ENCODE results near the gene PITPNC1.
A peak's percentile ranks its signal among the peaks of the same experiment; 100 is the strongest.
"Not testable (repeated sequence)": the region's sequence is repeated elsewhere in the genome, so short reads cannot be mapped to it uniquely, and the experiment has no call there.

The PITPNC1 gene

GRCh38 chr17:67594115-67594880 is 217.2 kb downstream of the PITPNC1 start:
- no peak for DNase-seq

- no peak for DNase-seq
These were observed 223.3 kb downstream of the PITPNC1 start for GRCh38 chr17:67600408-67600807.

GRCh38 chr17:67601897-67602296 is 224.8 kb downstream of the PITPNC1 start:
- DNase-seq, result no peak

GRCh38 chr17:67602444-67602843 is 225.4 kb downstream of the PITPNC1 start:
- DNase-seq, result no peak

GRCh38 chr17:67602974-67603373 is 225.9 kb downstream of the PITPNC1 start:
- peak; percentile 66 for DNase-seq

GRCh38 chr17:67605256-67605912 is 228.3 kb downstream of the PITPNC1 start:
- DNase-seq, result no peak

DNA sequence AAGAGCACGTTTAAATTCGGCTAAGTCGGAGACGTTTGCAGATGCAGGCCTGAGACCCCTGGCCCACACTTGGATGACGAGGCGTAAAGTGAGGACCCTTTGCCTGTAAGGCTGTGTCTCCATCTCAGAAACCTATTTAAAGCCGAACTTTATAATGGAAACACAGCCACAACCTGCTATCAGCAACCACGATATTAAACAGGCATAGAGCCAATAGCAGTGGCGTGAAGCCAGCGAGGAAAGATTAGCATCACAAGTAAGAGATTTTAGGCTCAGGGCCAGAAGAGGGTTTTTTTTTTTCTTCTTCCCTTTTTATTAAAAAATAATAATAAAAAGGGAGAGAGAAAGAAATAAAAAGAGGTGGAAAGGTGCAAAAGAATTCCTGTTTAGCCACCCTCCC is 229.4 kb downstream of the PITPNC1 start:
- no peak for DNase-seq

DNA sequence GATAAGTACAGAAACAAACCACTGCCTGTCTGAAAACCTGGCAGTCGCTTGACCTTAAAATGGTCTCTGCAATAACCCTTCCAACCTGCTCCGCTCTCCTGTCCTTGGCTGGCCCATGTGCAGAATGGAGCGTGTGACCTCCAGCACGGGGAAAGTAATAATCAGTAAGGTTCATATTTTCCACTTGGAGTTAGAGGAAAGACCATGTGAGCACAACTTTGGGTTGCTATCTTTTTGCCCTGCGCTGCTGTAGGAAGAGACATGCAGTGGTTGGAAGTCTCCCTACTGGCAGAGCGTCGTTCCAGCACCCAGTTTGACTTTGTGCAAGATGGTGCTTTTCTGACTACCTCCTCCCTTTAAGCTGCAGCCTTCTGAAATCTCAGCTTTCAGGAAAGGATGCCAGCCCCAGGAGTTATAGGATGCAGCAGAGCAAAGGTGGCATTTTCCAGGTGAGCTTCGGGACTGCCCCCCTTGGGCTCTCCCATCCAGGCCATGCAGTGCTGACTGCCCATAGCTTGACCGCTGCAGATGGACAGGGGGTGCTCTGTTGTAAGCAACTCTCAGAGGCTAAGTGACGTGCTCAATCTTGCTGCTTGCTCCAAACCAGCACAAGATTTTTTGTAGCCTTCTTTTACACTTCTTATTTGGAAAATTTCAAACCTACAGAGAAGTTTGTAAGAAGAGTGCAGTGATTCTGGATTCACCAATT is 230.0 kb downstream of the PITPNC1 start:
- DNase-seq, result no peak

DNA sequence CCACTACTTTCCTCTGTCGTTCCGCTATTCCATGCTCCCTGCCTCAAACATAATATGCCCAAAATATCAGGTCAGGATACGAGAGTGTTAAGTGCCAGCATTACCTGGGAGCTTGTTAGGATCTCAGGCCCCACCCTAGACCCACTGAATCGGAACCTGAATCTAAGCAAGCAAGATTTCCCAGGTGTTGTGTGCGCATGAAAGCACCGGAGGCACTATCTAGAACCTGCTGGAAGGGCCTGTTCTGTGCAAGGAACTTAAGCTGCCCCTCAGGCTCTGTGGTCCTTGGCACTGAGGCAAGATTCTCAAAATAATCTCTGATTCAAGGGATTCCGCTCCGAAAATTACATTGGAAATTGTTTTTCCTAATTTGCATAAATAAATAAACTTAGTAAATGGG is 233.0 kb downstream of the PITPNC1 start:
- no peak for DNase-seq

DNA sequence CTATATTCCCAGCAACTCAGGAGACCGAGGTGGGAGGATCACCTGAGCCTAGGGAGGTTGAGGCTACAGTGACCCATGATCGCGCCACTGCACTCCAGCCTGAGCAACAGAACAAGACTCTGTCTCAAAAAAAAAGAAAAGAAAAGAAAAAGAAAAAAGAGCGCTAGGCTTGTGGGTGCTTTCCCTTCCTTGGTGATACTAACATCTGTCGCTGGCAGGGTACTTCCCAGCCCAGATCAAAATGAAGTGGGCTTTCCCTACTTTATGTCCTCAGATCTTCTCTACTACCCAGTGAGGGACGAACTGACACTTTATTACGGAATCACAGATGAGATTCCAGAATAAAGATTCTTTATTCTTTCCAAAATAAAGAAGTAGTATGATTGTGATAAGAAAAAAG is 236.9 kb downstream of the PITPNC1 start:
- DNase-seq, result no peak

GRCh38 chr17:67615011-67615561 is 238.0 kb downstream of the PITPNC1 start:
- DNase-seq, result no peak

DNA sequence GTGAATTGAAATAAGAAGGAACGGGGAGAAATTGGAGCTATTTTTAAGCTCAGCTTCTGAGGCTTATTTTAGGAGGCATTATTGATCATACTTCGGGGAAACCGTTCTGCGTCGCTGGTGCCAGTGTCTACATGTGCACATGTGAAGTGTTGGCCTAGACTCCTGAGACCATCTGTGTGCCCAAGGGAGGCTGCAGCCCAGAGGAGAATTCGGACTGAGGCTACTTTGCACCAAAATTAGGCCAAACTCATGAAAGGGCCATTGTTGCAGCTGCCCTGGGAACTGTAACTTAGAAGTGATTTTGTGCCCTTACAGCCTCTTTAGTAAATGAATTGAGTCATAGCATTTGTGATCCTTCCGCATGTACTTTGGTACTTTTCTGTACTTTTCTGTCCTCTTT is 238.7 kb downstream of the PITPNC1 start:
- no peak for DNase-seq

GRCh38 chr17:67617304-67617899 is 240.3 kb downstream of the PITPNC1 start:
- DNase-seq, result no peak

DNA sequence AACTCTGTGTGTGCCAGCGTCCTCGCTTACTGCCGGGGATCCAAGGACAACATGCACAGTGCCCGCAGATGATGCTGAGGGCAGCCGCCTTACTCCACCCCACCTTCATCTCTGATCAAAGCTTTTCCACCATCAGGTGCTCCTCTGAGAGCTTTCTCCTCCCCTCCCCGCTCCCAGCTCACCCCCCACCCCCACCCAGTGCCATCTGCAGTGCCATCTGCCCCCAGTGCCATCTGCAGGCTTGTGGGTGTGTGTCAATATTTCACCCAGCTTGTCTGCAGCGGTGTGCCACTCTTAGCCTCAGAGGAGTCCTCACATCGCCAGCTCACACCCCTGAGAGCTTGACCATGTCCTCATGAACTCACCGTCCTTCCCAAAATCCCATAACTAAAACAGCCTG is 242.5 kb downstream of the PITPNC1 start:
- no peak for DNase-seq

DNA sequence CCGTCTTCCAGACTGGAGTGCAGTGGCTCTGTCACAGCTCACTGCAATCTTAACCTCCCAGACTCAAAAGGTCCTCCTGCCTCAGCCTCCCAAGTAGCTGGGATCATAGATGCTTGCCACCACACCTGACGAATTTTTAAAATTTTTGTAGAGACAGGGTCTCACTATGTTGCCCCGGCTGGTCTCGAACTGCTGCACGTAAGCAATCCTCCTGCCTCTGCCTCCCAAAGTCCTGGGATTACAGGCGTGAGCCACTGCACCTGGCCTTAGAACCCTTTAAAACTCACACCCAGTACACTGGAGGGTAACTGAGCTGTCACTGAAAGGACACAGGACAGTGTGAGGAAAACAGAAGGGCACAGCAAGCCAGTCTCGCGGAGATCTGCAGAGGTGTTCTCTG is 243.0 kb downstream of the PITPNC1 start:
- no peak for DNase-seq

DNA sequence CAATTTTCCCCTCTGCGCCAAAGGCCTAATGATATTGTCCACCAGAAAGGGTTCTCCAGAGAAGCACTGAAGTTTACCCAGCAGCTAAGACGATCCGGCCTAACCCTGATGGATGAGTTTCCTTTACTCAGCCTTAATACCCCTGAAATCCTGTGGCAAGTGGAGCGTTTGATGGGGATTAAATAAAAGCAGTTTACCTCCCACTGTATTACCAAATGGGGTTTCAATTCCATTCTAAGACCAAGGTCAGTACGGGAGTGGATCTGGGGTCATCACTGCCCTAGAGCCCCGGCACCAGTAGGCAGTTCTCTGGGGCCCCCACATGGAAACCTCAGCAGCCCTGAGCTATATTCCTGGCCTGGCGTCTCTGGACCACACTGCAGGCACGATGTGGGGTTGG is 243.6 kb downstream of the PITPNC1 start:
- DNase-seq, result no peak

DNA sequence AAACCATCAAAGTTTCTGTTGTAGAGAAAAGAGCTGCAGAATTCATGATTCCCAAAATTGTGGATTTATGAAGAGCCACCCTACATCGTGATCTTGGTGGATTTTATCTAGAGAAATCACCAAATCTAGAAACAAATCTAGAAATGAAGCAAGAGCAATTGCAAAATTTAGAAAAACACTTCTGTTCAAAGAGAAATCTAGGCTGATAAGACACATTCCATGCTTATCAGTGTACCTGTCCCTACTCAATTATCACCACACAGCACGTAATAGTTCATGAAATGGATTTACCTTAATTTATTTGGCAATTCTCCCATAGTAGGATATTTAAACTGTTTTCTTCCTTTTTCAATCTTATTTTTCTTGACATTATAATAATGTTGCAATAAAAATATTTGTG is 246.7 kb downstream of the PITPNC1 start:
- no peak for DNase-seq

- no peak for DNase-seq
These were observed 248.0 kb downstream of the PITPNC1 start for GRCh38 chr17:67624886-67625656.

GRCh38 chr17:67625971-67626370 is 248.9 kb downstream of the PITPNC1 start:
- DNase-seq, result no peak

DNA sequence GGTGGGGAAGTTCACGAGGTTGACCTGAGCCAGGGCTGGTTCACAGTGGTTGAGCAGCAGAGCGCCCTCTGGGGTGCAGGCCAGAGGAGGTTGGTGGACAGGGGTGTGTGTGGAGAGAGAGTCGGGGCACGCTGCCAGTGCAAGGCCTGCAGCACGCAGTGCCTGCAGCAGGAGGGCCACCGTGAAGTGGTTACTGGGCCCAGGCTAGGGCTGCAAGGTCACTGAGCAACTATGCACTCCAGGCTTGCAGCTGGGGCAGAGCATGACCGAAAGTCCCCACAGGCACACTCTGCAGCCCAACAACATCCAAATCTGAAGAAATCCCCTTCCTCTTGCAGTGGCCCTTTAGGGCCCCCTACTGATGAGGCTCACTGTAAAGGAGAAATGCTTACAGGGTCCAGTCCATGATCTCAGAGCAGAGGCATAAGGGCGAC is 251.5 kb downstream of the PITPNC1 start:
- no peak for DNase-seq

DNA sequence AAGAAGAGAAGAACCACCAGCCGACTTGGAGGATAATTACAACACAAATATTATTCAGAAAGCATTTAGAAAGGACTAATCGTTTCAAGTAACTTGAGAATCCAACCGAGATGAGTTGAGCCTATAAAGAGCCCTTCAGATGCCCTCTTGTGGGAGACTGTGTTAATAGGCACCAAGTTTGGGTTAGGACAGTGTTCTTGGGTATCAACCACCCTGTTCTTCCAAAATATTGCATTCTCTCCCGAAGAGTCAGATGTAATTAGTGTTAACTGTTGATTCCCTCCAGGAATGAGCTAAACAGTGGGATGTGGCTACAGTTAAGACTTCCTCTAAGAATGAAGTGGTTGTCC is 252.9 kb downstream of the PITPNC1 start:
- peak; percentile 43 for DNase-seq

DNA sequence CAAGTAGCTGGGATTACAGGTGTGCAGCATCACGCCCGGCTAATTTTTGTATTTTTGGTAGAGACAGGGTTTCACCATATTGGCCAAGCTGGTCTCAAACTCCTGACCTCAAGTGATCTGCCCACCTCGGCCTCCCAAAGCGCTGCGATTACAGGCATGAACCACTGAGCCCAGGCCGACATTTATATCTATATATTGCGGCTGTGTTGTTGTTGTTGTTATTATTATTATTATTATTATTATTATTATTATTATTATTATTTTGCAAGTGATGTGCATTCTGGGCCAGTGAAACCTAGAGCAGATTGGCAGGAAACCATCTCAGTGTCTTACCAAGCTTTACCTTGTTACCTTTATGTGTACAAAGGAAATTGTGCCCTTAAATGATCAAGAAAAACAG is 253.8 kb downstream of the PITPNC1 start:
- not testable (repeated sequence) for DNase-seq

- DNase-seq, result no peak
These were observed 255.1 kb downstream of the PITPNC1 start for GRCh38 chr17:67632141-67632540.

All from CD4-positive, alpha-beta T cell treated with Interleukin-21 for 1 hour (primary cell).